GM12873 (cell line): ENCODE measurements around the gene ALG8.

Source experiments
- CTCF ChIP-seq: IDR thresholded peaks from 2 replicates; pipeline ENCODE4 v1.5.1; 2012; ENCODE audit warnings: low read depth, mild to moderate bottlenecking, moderate library complexity, low read length, control low read depth; ENCODE audit not compliant: insufficient read depth; ENCODE audit errors: missing control alignments

Gene ALG8

GRCh38 chr11:78071717-78072116 lies 67.7 kb downstream of the ALG8 start:
- no peak for TF ChIP-seq CTCF

GRCh38 chr11:78070621-78071020 lies 68.8 kb downstream of the ALG8 start:
- no peak for TF ChIP-seq CTCF

- no peak for TF ChIP-seq CTCF
Measured at GRCh38 chr11:78069465-78069864, 70.0 kb downstream of the ALG8 start.

- TF ChIP-seq CTCF = no peak
Measured at GRCh38 chr11:78067704-78068103, 71.7 kb downstream of the ALG8 start.

GRCh38 chr11:78066471-78066870 lies 73.0 kb downstream of the ALG8 start:
- TF ChIP-seq CTCF = no peak

GRCh38 chr11:78065203-78065602 lies 74.2 kb downstream of the ALG8 start:
- TF ChIP-seq CTCF = no peak

- no peak for TF ChIP-seq CTCF
Measured at GRCh38 chr11:78063440-78064181, 75.8 kb downstream of the ALG8 start, which contains the start of gene THRSP. TSS of gene THRSP (plus strand) at chr11:78063861. CDS start at chr11:78063882, 21 bp downstream.

GRCh38 chr11:78062671-78063070 lies 76.8 kb downstream of the ALG8 start:
- no peak for TF ChIP-seq CTCF
